ENCODE results near the gene CAMK1D.

- TF ChIP-seq POLR2A (IDR thresholded peaks at IDR 0.05) (no peak), CTCF (IDR thresholded peaks at IDR 0.05) (no peak)
These were observed 4.3 kb downstream of the CAMK1D start for GRCh38 chr10:12353399-12354242.
